DMS53 treated with DMSO at 0.1 percent for 48 hours (cell line): ENCODE measurements around the gene NHLRC2.
"Not testable (repeated sequence)": the region's sequence is repeated elsewhere in the genome, so short reads cannot be mapped to it uniquely, and the experiment has no call there.

ENCODE experiments used
- DNase-seq: peaks from one replicate; lab custom pipeline; 2025; ENCODE audit not compliant: unreplicated experiment; lab: John Stamatoyannopoulos, UW

Gene NHLRC2

GRCh38 chr10:113937756-113938155 is 83.3 kb downstream of the NHLRC2 start:
- no peak for DNase-seq

DNA sequence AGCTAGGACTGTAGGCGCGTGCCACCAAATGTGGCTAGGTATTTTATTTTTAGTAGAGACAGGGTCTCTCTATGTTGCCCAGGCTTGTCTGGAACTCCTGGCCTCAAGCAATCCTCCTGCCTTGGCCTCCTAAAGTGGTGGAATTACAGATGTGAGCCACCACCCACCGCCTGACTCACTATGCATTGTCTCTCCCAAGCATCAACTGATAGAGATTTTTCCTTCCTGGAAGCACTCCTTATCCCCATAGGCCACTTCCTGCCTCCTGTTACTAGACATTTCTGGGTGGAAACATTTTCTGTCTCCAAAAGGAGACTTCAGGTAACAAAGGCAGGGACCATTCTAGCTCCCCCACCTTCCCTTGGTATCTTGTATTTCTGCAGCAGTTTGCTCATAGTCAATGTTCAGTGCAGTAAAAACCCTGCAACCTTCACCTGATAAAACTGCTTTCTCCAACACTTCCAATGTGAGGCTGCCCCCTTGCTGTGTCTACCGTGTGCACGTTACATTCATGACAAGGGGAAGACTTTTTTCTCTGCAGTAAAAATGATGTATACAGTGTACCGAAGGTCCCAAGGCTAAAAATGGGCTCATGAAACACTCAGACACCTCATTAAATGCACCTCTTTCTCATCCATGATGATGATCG is 84.9 kb downstream of the NHLRC2 start:
- DNase-seq, result no peak

GRCh38 chr10:113941140-113941539 is 86.7 kb downstream of the NHLRC2 start:
- no peak for DNase-seq

- DNase-seq, result not testable (repeated sequence)
Observed at GRCh38 chr10:113943196-113943595, 88.7 kb downstream of the NHLRC2 start.

DNA sequence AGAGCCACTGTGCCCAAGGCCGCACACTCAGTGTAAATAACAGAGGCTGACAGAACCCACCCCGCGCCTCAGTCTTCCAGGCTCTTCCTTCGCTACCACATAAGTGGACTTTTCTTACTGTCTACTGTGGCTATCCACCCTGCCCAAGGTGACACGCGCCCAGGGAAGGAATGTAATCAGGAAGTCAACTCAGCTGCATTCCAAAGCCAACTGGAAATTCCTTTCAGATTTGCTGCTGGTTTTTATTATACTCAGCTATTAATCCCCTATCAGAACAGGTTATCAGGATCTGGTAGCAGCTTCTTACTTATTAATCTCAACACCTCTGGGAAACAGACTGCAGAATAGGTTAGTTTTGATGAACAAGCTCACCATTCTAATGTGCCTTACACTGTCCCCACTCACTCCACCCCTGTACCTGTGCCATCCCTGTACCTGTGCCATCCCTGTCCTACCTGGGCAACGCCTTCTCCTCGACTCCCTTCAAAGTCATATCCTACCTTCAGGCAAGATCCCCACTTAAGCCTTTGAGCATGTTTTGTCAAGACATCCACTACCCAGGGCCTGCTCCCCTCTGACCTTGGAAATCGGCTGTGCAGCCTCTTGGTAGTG is 90.7 kb downstream of the NHLRC2 start:
- DNase-seq, result no peak

DNA sequence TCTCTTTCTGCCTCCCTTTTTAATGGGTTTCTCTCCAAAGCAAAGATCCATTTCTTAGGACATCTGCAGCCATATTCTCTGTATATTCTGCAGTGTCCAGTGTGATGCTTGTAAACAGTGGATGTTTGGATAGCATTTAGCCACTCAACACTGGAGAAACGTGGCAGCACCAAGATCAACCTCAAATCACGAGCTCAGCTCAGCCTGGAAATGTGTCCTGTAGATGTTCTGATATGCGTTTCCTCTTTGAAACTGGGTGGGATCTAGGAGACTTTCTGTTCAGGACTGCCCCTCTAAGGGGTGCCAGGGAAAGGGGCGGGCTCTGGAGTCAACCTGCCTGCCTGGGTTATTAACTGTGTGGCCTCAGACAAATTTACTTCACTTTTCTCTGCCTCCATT is 91.2 kb downstream of the NHLRC2 start:
- no peak for DNase-seq

DNA sequence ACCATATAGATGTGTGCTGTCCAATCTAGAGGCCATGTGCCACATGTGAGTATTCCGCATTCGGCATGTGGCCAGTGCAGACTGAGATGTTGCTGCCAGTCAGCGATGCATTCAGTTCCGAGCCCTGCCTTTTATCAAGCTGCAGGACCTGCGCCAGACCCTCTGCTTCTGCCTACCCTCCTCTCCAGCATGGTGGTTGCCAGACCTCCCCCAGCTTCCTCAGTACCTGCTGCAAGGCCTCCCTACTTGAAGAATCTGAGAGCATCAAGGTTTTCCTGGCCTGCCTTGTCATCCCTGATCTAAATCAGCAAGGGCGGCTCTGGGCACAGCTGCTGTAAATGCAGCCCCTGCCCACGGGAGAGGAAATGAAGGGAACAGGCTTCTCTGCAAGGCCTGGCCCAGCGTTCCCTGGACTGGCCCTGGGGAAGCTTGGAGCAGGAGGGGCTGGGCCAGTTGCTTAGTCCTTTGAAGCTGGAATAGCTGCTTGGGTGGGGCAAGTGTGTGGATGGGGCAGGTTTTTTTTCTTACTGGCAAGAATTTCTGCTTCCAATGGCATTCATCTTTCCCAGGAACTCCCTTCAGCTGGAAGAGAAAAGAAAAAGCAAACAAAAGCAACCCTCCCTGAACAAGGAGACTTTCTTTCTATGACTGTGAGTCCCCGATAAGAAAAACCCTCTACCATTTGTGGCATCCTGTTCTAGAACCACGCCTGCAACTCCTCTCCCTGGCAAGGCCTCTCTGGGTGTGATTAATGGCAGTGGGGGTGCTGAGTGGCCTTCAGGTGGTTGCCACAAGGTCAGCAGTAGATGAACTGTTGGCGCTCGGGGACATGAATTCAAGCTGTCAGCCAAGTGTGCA is 93.0 kb downstream of the NHLRC2 start:
- DNase-seq, result no peak

DNA sequence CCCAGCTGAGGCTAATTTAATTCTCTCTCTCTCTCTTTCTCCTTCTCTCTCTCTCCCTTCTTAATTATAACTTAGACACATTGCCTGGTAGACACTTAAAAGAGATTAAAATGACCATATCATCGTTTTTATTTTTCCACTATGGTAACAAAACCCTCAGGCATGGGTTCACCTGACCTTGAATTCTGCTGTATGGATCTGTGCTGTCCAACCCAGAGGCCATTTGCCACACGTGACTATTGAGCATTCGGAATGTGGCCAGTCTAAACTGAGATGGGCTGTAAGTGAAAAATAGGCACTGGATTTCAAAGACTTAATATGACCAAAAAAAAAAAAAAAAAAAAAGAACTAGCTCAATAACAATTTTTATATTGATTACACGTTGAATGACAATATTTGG is 93.6 kb downstream of the NHLRC2 start:
- no peak for DNase-seq

GRCh38 chr10:113950268-113950667 is 95.8 kb downstream of the NHLRC2 start:
- no peak for DNase-seq

DNA sequence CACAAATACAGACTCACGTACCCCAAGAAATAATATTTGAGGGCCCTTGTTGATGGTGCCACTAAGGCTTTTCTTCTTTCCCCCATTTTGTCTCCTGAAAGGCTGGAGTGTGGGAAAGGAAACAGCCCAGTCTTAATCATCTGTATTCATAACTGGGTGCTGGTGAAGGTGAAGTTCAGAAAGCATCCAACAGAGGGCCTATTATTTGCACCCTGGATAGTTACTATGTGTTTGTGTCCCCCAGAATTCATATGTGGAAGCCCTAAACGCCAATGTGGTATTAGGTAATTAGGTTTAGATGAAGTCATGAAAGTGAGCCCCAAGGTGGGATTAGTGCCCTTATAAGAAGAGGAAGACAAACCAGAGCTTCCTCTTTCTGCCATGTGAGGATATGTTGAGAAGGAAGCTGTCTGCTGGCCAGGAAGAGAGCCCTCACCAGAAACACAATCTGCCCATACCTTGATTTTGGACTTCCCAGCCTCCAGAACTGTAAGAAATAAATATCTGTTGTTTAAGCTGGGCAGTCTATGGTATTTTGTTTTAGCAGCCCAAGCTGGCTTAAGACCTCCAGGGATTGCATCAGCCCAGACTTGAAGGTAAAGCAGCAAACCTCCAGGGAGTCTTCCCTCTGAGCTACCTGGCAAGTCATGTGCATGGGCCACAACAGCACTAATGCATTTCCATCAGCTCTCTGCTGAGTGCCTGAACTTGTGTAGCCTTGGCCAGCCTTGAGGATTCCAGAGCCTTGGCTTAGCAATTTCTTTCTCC is 99.2 kb downstream of the NHLRC2 start:
- peak; percentile 11 for DNase-seq

- DNase-seq, result no peak
Observed at GRCh38 chr10:113954409-113954808, 99.9 kb downstream of the NHLRC2 start.

DNA sequence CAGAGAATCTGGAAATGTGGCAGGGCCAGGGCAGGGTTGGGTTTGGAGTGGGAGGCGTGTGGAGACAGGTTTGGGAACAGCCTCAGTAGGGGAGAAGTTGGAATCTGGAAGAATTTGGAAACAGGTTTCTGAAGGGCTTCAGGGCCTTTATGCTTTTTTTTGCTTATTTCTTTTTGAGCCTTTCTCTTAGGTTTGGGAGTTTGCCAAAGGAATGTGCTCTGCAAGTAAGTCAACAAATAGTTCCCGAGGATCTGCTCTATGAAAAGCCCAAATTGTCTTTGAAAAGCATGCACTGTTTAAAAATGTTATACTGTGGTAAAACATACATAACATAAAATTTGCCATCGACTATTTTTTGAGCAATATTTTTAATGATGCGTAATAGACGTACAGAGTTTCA is 102.6 kb downstream of the NHLRC2 start:
- DNase-seq, result no peak

DNA sequence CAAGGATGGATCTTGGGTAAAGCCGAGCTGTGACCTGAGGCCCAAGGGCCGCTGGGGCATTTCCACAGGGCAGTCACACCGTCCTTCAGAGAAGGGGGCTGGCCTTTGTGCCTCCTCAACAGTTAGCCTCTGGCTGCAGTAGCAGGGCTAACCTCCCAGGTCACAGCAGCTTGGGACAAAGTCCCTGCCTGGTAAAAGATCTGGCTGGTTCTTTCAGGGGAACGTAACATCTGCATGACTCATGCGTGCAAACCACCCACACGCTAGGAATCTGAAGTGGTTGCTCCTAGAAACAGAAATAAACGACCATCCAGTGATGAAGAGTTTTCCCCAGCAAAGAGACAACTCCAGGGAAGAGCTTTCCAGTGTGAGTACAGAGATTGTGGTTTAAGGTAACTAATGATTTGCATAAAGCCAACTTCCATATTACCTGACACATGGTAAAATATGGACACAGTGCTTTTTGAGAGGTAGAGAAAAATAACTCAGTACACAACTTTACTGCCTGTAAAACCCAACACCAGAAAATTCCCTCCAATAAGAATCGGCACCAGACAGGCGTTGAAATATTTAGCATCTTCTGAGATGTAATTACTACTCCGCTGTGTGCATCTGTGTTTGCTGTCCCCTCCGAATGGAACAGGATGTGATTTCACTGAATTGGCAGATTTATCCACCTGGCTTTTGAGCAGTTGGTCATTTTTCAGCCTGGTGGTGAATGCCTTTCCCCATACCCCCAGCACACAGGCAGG is 104.3 kb downstream of the NHLRC2 start:
- peak; percentile 92 for DNase-seq

- peak; percentile 90 for DNase-seq
Observed at GRCh38 chr10:113959383-113959760, 104.9 kb downstream of the NHLRC2 start.

GRCh38 chr10:113960617-113961181 is 106.2 kb downstream of the NHLRC2 start:
- peak; percentile 95 for DNase-seq

- peak; percentile 55 for DNase-seq
Observed at GRCh38 chr10:113961182-113962031, 106.9 kb downstream of the NHLRC2 start.

DNA sequence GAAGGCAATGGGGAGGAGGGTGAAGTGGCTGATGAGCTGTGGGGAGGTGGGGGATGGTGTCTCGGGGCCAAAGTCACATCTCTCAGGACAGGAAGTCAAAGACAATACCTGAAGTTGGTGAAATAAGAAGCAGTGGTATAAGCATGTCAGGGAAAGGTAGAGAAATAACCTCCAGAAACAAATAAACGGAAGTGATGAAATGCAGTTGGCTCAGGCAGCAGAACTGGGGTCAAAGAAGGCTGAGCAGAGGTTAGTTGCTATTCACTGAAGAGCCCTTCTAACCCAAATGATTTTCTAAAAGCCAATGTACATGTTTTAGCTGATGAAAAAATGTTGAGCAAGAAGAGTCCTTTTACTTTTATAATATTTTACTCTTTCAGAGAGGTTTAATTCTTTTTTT is 110.6 kb downstream of the NHLRC2 start:
- DNase-seq, result no peak

GRCh38 chr10:113965683-113966082 is 111.2 kb downstream of the NHLRC2 start:
- no peak for DNase-seq
